Activated T-cell treated with anti-CD3 and anti-CD28 coated beads, Interleukin-2, amount 50 U/mL, for 72 hours (primary cell): ENCODE results near the gene FUT6. TPM values are rescaled to one million over a fixed set of nuclear protein-coding genes. Genes with fewer than 3 reads are reported as not detected.
A peak's percentile ranks its signal among the peaks of the same experiment; 100 is the strongest.
"Not testable (repeated sequence)": the region's sequence is repeated elsewhere in the genome, so short reads cannot be mapped to it uniquely, and the experiment has no call there.

ENCODE experiments used
- ATAC-seq, 2 donors: fragments of 150-1000 bp; cut with Tn5 transposase; replicated peaks in 1 of 2; 2 replicates each; pipeline ENCODE4 v1.10.0; 2021; ENCODE audit warnings: moderate library complexity in 2 of 2, mild to moderate bottlenecking in 1 of 2
- DNase-seq, 2 donors: peaks; one replicate each; pipeline ENCODE4 v3.0.0; 2021 to 2022; ENCODE audit warnings: mixed read lengths in 1 of 2
- H3K27ac Mint-ChIP-seq: one replicate; pipeline ENCODE4 v1.8.0; 2022; ENCODE audit warnings: mild to moderate bottlenecking, moderate library complexity, mixed read lengths
- H3K27me3 Mint-ChIP-seq: one replicate; pipeline ENCODE4 v1.8.0; 2022; ENCODE audit warnings: low read depth, mixed read lengths
- H3K36me3 Mint-ChIP-seq, 2 donors: one replicate each; pipeline ENCODE4 v1.8.0; 2022; ENCODE audit warnings: mixed read lengths in 2 of 2, mild to moderate bottlenecking in 1 of 2; ENCODE audit not compliant: insufficient read depth in 2 of 2
- H3K4me1 Mint-ChIP-seq: one replicate; pipeline ENCODE4 v1.8.0; 2022; ENCODE audit warnings: low read depth, mixed read lengths
- H3K4me3 Mint-ChIP-seq, 2 donors: one replicate each; pipeline ENCODE4 v1.8.0; 2022; ENCODE audit warnings: mild to moderate bottlenecking in 2 of 2, mixed read lengths in 2 of 2, moderate library complexity in 2 of 2
- H3K9me3 Mint-ChIP-seq, 2 donors: one replicate each; pipeline ENCODE4 v1.8.0; 2022; ENCODE audit warnings: mixed read lengths in 2 of 2
- total RNA-seq, 2 donors: library from RNA; stranded (reverse); gene quantifications; one replicate each; pipeline ENCODE4 v1.2.3, GENCODE V29; 2022

The FUT6 gene
- total RNA-seq, 2 donors from 2014 or later, result 0.21 TPM; not detected in 1

- DNase-seq, H3K27ac Mint-ChIP-seq, H3K4me1 Mint-ChIP-seq, H3K27me3 Mint-ChIP-seq, ATAC-seq, H3K4me3 Mint-ChIP-seq, H3K36me3 Mint-ChIP-seq, H3K9me3 Mint-ChIP-seq: not testable (repeated sequence)
Observed at GRCh38 chr19:5848621-5849020, 9.1 kb upstream of the FUT6 start.

- not testable (repeated sequence) for H3K27me3 Mint-ChIP-seq, H3K9me3 Mint-ChIP-seq, H3K36me3 Mint-ChIP-seq, H3K4me3 Mint-ChIP-seq, H3K27ac Mint-ChIP-seq, H3K4me1 Mint-ChIP-seq, DNase-seq, ATAC-seq
Observed at GRCh38 chr19:5847846-5848245, 8.3 kb upstream of the FUT6 start.

- Mint-ChIP-seq H3K9me3 (no peaks in the 10 kb centered on the region), H3K4me1 (no peaks in the 10 kb centered on the region), H3K4me3 (no peak overlapping the region), H3K27me3 (no peaks in the 10 kb centered on the region), H3K27ac (no peak overlapping the region), H3K36me3 (no peaks in the 10 kb centered on the region)
- ATAC-seq, result no peak
- DNase-seq, result no peak
Observed at GRCh38 chr19:5844456-5845433, 5.2 kb upstream of the FUT6 start.

GRCh38 chr19:5843295-5843927 lies 3.9 kb upstream of the FUT6 start:
- Mint-ChIP-seq H3K27ac (no peak overlapping the region), H3K4me1 (peaks cover 9% of the 10 kb centered on the region), H3K4me3 (no peak overlapping the region), H3K9me3 (no peaks in the 10 kb centered on the region), H3K36me3 (no peaks in the 10 kb centered on the region), H3K27me3 (peaks cover 2% of the 10 kb centered on the region)
- ATAC-seq, result no peak
- DNase-seq, result no peak

- H3K27me3 Mint-ChIP-seq, H3K9me3 Mint-ChIP-seq, H3K36me3 Mint-ChIP-seq, ATAC-seq, H3K4me3 Mint-ChIP-seq, DNase-seq, H3K27ac Mint-ChIP-seq: not testable (repeated sequence)
- H3K4me1 Mint-ChIP-seq, result peaks cover 14% of the 10 kb centered on the region
Observed at GRCh38 chr19:5841735-5842111, 2.2 kb upstream of the FUT6 start.

- DNase-seq, result no peak
- Mint-ChIP-seq H3K4me1 (peaks cover 14% of the 10 kb centered on the region), H3K27ac (no peak overlapping the region), H3K9me3 (no peaks in the 10 kb centered on the region), H3K4me3 (no peak overlapping the region), H3K27me3 (peaks cover 9% of the 10 kb centered on the region), H3K36me3 (no peaks in the 10 kb centered on the region)
- no peak for ATAC-seq
Observed at GRCh38 chr19:5838353-5839064, 993 bp downstream of the FUT6 start.

GRCh38 chr19:5837761-5838352 lies 1.6 kb downstream of the FUT6 start:
- Mint-ChIP-seq H3K4me3 (no peak overlapping the region), H3K36me3 (no peaks in the 10 kb centered on the region), H3K27me3 (peaks cover 9% of the 10 kb centered on the region), H3K4me1 (peaks cover 14% of the 10 kb centered on the region), H3K9me3 (no peaks in the 10 kb centered on the region), H3K27ac (no peak overlapping the region)
- DNase-seq, result no peak
- no peak for ATAC-seq

GRCh38 chr19:5832527-5833216 lies 6.8 kb downstream of the FUT6 start:
- ATAC-seq, result no peak
- Mint-ChIP-seq H3K27me3 (no peaks in the 10 kb centered on the region), H3K36me3 (peaks cover 2% of the 10 kb centered on the region in 2 donors), H3K4me3 (no peak overlapping the region), H3K4me1 (no peaks in the 10 kb centered on the region), H3K9me3 (no peaks in the 10 kb centered on the region), H3K27ac (no peak overlapping the region)
- no peak for DNase-seq

GRCh38 chr19:5832061-5832460 lies 7.4 kb downstream of the FUT6 start:
- DNase-seq (no peak), ATAC-seq (no peak)
- peaks cover 1% of the 10 kb centered on the region for H3K4me1 Mint-ChIP-seq
- H3K27ac Mint-ChIP-seq, result no peak overlapping the region
- no peaks in the 10 kb centered on the region for H3K27me3 Mint-ChIP-seq
- no peaks in the 10 kb centered on the region for H3K9me3 Mint-ChIP-seq
- H3K36me3 Mint-ChIP-seq, result peaks cover 2% of the 10 kb centered on the region in 2 donors
- H3K4me3 Mint-ChIP-seq, result no peak overlapping the region

- ATAC-seq (no peak), DNase-seq (no peak)
Observed at GRCh38 chr19:5831159-5831558, 8.3 kb downstream of the FUT6 start.

GRCh38 chr19:5829567-5830310 lies 9.8 kb downstream of the FUT6 start:
- peaks cover 2% of the 10 kb centered on the region in 2 donors for H3K36me3 Mint-ChIP-seq
- peak overlapping the region; percentile 71 to 97 for H3K4me3 Mint-ChIP-seq
- no peaks in the 10 kb centered on the region for H3K27me3 Mint-ChIP-seq
- no peaks in the 10 kb centered on the region for H3K9me3 Mint-ChIP-seq
- no peak for ATAC-seq
- DNase-seq, result no peak
- peaks cover 8% of the 10 kb centered on the region for H3K4me1 Mint-ChIP-seq
- peak overlapping the region; percentile 83 for H3K27ac Mint-ChIP-seq

More at GRCh38 chr19:5831159-5831558, 8.3 kb downstream of the FUT6 start:
- Mint-ChIP-seq H3K27ac (no peak overlapping the region), H3K9me3 (no peaks in the 10 kb centered on the region), H3K36me3 (peaks cover 2% of the 10 kb centered on the region in 2 donors), H3K4me3 (no peak overlapping the region), H3K27me3 (no peaks in the 10 kb centered on the region), H3K4me1 (peaks cover 8% of the 10 kb centered on the region)
